Esophagus squamous epithelium (tissue), 5 donors: ENCODE measurements around the gene SPAG17. TPM values are rescaled to one million over a fixed set of nuclear protein-coding genes. Genes with fewer than 3 reads are reported as not detected.

ENCODE experiments used
- DNase-seq: peaks from one replicate; lab custom pipeline; 2025; lab: John Stamatoyannopoulos, UW
- H3K27ac ChIP-seq, 4 donors: fragments of 200-600 bp; sonication (generic); one replicate each; pipeline ENCODE4 v1.5.1; 2016 to 2019; ENCODE audit warnings: mild to moderate bottlenecking in 1 of 4
- H3K27me3 ChIP-seq, 4 donors: fragments of 200-600 bp; sonication (generic); 1 replicate in 3 of 4; 2 replicates in 1 of 4; pipeline versions ENCODE4 v1.5.1 to v1.6.0; 2017 to 2021; ENCODE audit warnings: antibody characterized with exemption in 1 of 4
- H3K36me3 ChIP-seq, 3 donors: fragments of 200-600 bp; sonication (generic); one replicate each; pipeline ENCODE4 v1.5.1; 2016 to 2019
- H3K4me1 ChIP-seq, 3 donors: fragments of 200-600 bp; sonication (generic); one replicate each; pipeline ENCODE4 v1.5.1; 2017 to 2019
- H3K4me3 ChIP-seq, 4 donors: fragments of 200-600 bp; sonication (generic); 1 replicate in 3 of 4; 2 replicates in 1 of 4; pipeline ENCODE4 v1.5.1; 2016 to 2019; ENCODE audit warnings: mild to moderate bottlenecking in 2 of 4, moderate library complexity in 1 of 4
- H3K9me3 ChIP-seq, 3 donors: fragments of 200-600 bp; sonication (generic); one replicate each; pipeline ENCODE4 v1.5.1; 2016 to 2019
- POLR2A ChIP-seq, 4 donors: fragments of 450-650 bp; IDR thresholded peaks; one replicate each; pipeline ENCODE4 v1.6.1; 2017; ENCODE audit warnings: antibody characterized with exemption in 4 of 4, mild to moderate bottlenecking in 4 of 4, moderate library complexity in 3 of 4
- WGBS, 2 donors: methylation state at CpG; one replicate each; pipeline ENCODE4 v1.1.5; 2018; 5-methylcytosine and 5-hydroxymethylcytosine counted together
- intact Hi-C: fragments of 100-400 bp; cut with DNase I; formaldehyde crosslinking; loops from one replicate; pipeline ENCODE4 v1.15.0; 2022
- total RNA-seq, 4 donors: library from RNA; depleted of rRNA; stranded (reverse); fragments of >200 nt; gene quantifications; one replicate each; pipeline ENCODE4 v1.1.0, GENCODE V29; 2016
- TF ChIP-seq, protein P1 (sequence below), 6 experiments: fragments of 450-650 bp in 4 of 6; fragments of 200-600 bp in 2 of 6; sonication (generic) in 2 of 6; IDR thresholded peaks; one replicate each; pipeline ENCODE4 v1.5.1; 2016 to 2019; ENCODE audit warnings: antibody characterized with exemption in 6 of 6, mild to moderate bottlenecking in 4 of 6, moderate library complexity in 4 of 6
- donor health status: DM: yes; HTN: yes; CAD: no.

SPAG17 gene
- total RNA-seq, 4 donors from 2014 or later = 8.8 to 20.9 (median 13.8) TPM

DNA sequence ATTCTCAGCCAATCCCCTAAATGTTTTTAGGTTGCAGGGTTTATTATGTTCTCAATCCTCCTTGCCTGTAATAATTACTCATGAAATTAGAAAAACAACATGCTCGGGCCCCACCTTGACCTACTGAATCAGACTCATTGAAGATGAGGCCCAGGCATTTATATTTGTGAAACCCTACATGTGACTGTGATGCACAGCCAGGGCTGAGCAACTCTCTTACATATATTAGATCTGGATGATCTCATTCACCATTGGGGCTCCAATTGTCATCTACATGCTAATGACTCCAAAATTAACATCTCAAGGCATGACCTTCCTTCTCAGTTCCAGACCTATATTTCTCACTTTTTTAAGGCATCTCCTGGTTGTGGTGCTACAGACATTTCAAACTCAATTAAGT, 152.1 kb downstream of the SPAG17 start:
- WGBS, 2 donors = 38 to 50% methylated on average over 1 of the region's 1 CpG
- DNase-seq = no peak

DNA sequence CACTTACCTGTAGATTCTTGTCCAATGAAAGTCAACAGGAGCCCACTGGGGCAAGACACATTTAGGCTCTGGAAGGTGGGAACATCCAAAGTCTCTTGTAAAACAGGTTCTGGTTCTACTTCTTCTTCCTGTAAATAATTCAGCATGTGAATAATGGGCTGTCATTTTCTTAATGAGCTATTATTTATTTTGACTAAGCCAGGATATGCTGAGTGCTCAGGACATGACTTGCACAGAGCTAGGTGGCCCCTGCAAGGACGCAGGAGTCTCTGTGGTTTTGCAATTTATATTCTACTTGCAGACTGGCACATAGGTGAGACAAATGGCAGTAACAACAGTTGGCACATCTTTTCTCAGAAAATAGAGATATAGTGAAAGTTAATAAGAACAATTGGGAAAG, 156.8 kb downstream of the SPAG17 start:
- no peak for DNase-seq
- TF ChIP-seq POLR2A (IDR thresholded peaks at IDR 0.05) = no peak
- TF ChIP-seq, protein P1, sequence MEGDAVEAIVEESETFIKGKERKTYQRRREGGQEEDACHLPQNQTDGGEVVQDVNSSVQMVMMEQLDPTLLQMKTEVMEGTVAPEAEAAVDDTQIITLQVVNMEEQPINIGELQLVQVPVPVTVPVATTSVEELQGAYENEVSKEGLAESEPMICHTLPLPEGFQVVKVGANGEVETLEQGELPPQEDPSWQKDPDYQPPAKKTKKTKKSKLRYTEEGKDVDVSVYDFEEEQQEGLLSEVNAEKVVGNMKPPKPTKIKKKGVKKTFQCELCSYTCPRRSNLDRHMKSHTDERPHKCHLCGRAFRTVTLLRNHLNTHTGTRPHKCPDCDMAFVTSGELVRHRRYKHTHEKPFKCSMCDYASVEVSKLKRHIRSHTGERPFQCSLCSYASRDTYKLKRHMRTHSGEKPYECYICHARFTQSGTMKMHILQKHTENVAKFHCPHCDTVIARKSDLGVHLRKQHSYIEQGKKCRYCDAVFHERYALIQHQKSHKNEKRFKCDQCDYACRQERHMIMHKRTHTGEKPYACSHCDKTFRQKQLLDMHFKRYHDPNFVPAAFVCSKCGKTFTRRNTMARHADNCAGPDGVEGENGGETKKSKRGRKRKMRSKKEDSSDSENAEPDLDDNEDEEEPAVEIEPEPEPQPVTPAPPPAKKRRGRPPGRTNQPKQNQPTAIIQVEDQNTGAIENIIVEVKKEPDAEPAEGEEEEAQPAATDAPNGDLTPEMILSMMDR (IDR thresholded peaks at IDR 0.05) = no peak
- Histone ChIP-seq H3K36me3 (no peaks in the 10 kb centered on the region), H3K9me3 (no peaks in the 10 kb centered on the region), H3K4me1 (peaks cover 0 to 23% (median 0%) of the 10 kb centered on the region in 3 donors), H3K4me3 (peak overlapping the region in 1 of 4 donors; percentile 2), H3K27me3 (no peaks in the 10 kb centered on the region), H3K27ac (peak overlapping the region in 3 of 4 donors; percentile 46 to 80 (median 70))
- 11 to 25% methylated on average over 1 of the region's 1 CpG for WGBS, 2 donors
- intact Hi-C loops = no loop called here

More for the DNA sequence above, 152.1 kb downstream of the SPAG17 start:
- Histone ChIP-seq H3K36me3 (no peaks in the 10 kb centered on the region), H3K4me1 (peaks cover 0 to 12% (median 0%) of the 10 kb centered on the region in 3 donors), H3K27ac (no peak overlapping the region), H3K27me3 (no peaks in the 10 kb centered on the region), H3K9me3 (no peaks in the 10 kb centered on the region), H3K4me3 (no peak overlapping the region)
- TF ChIP-seq, protein P1 (IDR thresholded peaks at IDR 0.05) = no peak
- no peak for TF ChIP-seq POLR2A (IDR thresholded peaks at IDR 0.05)
- intact Hi-C loops = no loop called here

DNA sequence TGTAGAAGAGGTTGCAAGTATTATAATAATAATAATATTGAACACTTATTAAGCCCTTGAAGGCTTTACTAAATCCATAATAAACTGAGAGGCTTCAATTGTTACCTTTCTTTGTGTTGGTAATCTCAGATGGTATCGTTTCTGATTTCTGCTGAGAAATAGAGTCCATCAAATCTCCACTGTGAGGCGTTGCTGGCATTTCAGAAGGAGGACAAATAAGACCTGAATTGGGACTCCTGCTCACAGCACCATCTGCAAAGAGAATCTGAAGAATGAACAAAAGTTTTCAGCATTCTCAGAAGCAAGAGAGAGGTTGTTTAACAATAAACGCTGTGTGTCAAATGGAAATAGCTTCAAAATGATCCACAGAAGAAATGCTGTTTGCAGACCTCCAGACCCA, 161.8 kb downstream of the SPAG17 start:
- Histone ChIP-seq H3K4me1 (peaks cover 0 to 14% (median 0%) of the 10 kb centered on the region in 3 donors), H3K27ac (no peak overlapping the region), H3K27me3 (no peaks in the 10 kb centered on the region), H3K4me3 (no peak overlapping the region), H3K9me3 (no peaks in the 10 kb centered on the region), H3K36me3 (no peaks in the 10 kb centered on the region)
- intact Hi-C loops = no loop called here
- no peak for TF ChIP-seq POLR2A (IDR thresholded peaks at IDR 0.05)
- TF ChIP-seq, protein P1 (IDR thresholded peaks at IDR 0.05) = no peak
- DNase-seq = no peak
- WGBS, 2 donors = 57 to 64% methylated on average over 3 of the region's 3 CpGs

DNA sequence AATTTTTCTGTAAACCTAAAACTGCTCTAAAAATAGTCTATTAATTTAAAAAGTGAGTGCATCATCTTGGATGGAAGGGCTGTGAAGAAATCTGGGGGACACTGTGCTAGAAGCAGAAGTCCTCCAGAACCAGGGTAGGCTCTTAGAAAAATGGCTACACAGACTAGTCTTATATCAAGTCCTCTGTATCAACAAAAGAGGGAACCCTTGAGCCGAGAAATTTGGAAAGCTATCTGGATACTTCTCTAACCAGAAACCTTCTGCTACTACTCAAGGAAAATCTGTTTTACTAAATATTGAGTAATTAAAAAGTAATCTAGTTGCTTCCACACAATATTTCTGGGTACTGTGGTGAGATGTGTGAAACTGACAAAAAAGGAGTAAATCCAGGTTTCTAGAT, 163.4 kb downstream of the SPAG17 start:
- intact Hi-C loops = no loop called here
- Histone ChIP-seq H3K4me1 (no peaks in the 10 kb centered on the region), H3K36me3 (no peaks in the 10 kb centered on the region), H3K4me3 (no peak overlapping the region), H3K27ac (no peak overlapping the region), H3K27me3 (no peaks in the 10 kb centered on the region), H3K9me3 (no peaks in the 10 kb centered on the region)
- DNase-seq = no peak
- WGBS, 2 donors = 42 to 46% methylated on average over 1 of the region's 1 CpG
- TF ChIP-seq POLR2A (IDR thresholded peaks at IDR 0.05) = no peak
- TF ChIP-seq, protein P1 (IDR thresholded peaks at IDR 0.05) = no peak

DNA sequence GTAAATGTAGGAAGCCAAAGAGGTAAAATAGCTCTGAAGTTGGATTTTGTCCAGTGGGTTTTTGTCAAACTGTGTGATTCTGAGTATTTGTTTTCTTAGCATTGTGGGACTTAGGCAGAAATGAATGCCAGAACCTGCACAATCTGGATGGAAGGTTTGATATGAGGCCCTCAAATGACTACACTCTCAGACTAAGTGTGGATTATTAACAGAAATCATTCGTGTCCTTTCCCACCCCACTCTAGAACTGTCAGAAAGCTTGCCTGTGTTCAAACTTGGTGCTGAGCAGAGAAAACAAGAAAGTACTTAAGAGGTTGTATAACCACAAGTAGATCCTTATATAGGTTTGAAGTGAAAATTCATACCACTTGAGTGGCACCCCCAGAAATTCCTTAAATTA, 167.0 kb downstream of the SPAG17 start:
- intact Hi-C loops = no loop called here
- no peak overlapping the region for H3K27ac ChIP-seq
- H3K4me3 ChIP-seq = no peak overlapping the region
- WGBS, 2 donors = 45 to 64% methylated on average over 1 of the region's 1 CpG
- H3K36me3 ChIP-seq = no peaks in the 10 kb centered on the region
- no peak for DNase-seq
- no peaks in the 10 kb centered on the region for H3K9me3 ChIP-seq
- TF ChIP-seq POLR2A (IDR thresholded peaks at IDR 0.05) = no peak
- TF ChIP-seq, protein P1 (IDR thresholded peaks at IDR 0.05) = no peak
- no peaks in the 10 kb centered on the region for H3K4me1 ChIP-seq
- no peaks in the 10 kb centered on the region for H3K27me3 ChIP-seq
